NCI-H2081 (cell line): ENCODE results near the gene ALCAM.

ENCODE experiments used
- DNase-seq, 2 experiments: peaks; one replicate each; lab custom pipeline; 2025; lab: John Stamatoyannopoulos, UW

The ALCAM gene

GRCh38 chr3:105527949-105528348 lies 161.2 kb downstream of the ALCAM start:
- DNase-seq = peak; percentile 87 to 96

DNA sequence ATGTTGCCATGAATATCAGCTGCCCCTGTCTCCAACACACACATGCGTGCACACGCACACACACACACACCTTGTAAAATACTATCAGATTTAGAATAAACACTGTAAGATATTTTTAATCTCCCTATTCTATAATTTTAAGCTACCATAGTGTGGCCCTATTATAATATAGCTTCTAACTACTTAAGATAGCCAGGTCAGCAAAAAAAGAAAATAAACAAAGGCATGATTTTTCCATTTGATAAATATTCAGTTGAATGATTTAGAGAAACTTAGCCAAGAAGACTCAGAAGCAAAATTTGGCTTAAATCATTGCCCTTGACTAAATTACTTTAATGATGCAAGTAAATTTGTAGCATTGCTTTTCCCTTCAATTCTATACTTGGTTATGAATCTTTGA lies 162.2 kb downstream of the ALCAM start:
- no peak for DNase-seq

- no peak for DNase-seq
These were observed 162.7 kb downstream of the ALCAM start for GRCh38 chr3:105529456-105529855.

- no peak for DNase-seq
These were observed 165.5 kb downstream of the ALCAM start for GRCh38 chr3:105532251-105532650.

GRCh38 chr3:105533960-105534359 lies 167.3 kb downstream of the ALCAM start:
- DNase-seq = no peak

DNA sequence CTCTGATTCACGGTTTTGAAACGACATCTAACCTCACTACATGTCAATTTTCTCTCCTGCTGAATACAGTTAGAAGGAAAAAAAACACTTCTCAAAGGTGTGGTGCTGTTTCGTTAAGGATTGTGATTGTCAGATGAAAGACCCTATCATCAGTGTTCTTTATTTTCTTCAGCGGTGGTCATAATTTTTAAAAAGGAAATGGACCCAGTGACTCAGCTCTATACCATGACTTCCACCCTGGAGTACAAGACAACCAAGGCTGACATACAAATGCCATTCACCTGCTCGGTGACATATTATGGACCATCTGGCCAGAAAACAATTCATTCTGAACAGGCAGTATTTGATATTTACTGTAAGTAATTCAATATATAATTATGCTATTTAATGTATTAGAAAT lies 167.8 kb downstream of the ALCAM start:
- no peak for DNase-seq

GRCh38 chr3:105537371-105538080 lies 170.8 kb downstream of the ALCAM start:
- no peak for DNase-seq

DNA sequence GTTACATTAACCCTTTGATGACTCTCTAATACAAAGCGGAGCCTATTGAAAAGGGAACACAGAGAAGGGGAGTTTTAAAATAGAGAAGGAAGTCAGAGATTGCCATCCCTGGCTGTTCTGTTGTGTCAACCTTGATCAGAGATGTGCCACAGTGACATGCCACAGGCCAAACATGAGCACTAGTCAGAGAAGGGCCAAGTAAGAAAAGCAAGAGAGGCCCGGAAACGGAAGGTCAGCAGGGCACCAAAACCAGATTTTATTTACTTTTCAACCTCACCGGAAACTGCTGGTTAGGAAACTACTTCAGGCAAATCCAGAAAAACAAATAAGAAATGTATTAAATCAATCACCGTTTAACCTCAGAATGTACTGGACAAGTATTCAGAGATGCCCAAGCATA lies 171.8 kb downstream of the ALCAM start:
- DNase-seq = no peak

DNA sequence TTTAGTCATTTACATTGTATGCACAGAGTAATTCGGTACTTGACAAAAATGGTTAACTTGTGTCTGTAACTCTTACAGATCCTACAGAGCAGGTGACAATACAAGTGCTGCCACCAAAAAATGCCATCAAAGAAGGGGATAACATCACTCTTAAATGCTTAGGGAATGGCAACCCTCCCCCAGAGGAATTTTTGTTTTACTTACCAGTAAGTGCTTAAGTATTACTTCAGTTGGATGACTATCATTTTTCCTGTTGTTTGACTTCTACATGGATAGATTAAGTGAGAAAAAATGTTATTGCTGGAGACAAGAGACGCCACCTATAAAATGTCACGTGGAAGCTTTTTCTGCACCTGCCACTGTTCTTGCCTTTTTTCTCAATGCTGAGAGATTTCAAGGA lies 173.2 kb downstream of the ALCAM start:
- no peak for DNase-seq

DNA sequence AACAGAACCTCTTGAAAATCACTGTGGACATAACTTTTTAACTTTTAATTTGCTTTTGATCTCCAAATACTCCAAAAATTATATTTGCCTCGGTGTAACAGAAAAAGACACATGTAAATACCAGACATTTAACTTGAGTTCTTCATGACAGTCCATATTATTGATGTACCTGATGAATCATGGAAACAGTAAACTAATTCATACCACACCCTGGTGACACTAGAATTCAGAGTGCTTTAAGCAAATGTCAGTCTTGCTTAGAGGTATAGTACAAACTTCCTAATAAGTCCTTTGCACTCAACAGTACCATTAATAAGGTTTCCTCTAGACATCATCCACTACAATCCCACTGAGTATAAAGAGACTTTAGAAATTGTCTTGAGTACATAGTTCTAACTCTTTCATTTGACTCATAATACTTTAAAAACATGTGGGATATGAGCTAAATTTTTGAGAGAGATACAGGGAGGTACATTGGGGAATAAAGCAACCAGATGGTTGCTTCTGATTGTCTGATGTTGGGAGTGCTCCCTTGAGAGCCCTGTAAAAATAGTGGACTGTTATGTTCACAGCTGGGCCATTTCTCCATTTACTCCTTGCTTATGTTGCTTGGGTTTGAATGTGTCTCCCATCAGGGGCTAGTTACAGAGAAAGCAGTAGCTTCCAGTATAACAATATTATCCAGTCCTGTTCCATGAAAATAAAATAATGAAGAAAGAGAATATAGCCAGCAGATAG lies 175.7 kb downstream of the ALCAM start:
- DNase-seq = no peak

GRCh38 chr3:105545051-105545450 lies 178.3 kb downstream of the ALCAM start:
- no peak for DNase-seq

DNA sequence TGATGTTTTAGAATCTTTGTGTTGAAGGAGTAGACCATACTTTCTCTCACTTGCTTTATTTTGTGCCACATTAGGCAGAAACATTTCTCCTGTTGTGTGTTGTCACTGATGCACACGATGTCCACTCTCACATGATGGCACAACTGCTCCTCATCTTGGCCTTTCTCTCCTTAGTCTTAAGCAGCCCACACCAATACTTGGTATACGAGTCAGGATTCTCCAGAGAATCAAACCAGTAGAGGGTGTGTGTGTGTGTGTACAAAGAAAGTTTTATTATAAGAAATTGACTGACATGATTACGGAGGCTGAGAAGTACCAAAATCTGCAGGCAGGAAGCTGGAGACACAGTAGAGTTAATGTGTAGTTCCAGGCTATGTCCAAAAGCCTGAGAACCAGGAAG lies 187.1 kb downstream of the ALCAM start:
- no peak for DNase-seq

GRCh38 chr3:105555206-105555605 lies 188.5 kb downstream of the ALCAM start:
- no peak for DNase-seq

- DNase-seq = no peak
These were observed 193.1 kb downstream of the ALCAM start for GRCh38 chr3:105559856-105560255.

GRCh38 chr3:105561876-105562275 lies 195.2 kb downstream of the ALCAM start:
- DNase-seq = no peak

DNA sequence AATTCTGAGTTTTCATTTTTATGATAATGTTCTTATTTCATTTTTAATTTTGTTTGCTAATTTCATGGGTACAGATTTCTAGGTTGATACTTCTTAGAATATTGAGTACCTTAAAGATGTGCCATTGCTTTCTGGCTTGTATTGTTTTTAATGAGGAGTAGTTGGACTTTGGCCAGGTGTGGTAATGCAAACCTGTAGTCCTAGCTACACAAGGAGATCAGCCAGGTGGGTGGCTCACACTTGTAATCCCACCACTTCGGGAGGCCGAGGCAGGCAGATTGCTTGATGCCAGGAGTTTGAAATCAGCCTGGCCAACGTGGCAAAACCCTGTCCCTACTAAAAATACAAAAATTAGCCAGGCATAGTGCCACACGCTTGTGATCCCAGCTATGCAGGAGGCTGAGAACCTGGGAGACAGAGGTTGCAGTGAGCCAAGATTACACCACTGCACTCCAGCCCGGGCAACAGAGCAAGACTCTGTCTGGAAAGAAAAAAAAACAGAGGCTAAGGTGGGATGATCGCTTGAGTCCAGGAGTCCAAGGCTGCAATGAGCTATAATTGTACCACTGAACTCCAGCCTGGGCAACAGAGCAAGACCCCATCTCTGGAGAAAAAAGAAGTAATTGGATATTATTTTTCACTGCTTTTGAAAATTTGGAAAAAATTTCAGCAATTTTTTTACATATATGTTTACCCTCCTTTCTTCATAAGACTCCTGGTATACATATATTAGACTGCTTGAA lies 198.0 kb downstream of the ALCAM start:
- DNase-seq = no peak

GRCh38 chr3:105571005-105571404 lies 204.3 kb downstream of the ALCAM start:
- DNase-seq = no peak

DNA sequence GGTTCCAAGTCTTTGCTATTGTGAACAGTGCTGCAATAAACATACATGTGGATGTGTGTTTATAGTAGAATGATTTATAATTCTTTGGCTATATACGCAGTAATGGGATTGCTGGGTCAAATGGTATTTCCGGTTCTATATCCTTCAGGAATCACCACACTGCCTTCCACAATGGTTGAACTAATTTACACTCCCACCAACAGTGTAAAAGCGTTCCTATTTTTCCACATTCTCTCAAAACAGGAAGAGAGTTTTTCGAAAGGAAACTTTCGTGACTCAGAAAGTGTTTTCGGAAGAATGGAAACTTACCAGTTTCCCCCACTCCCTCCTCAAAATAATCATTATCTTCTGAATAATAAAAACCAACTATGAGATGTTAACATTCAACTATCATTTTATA lies 205.8 kb downstream of the ALCAM start:
- no peak for DNase-seq

- no peak for DNase-seq
These were observed 212.7 kb downstream of the ALCAM start for GRCh38 chr3:105579439-105579838.

GRCh38 chr3:105580296-105580965 lies 213.7 kb downstream of the ALCAM start:
- peak; percentile 33 to 76 for DNase-seq

- DNase-seq = no peak
These were observed 215.3 kb downstream of the ALCAM start for GRCh38 chr3:105582015-105582414.

GRCh38 chr3:105584003-105584790 lies 217.5 kb downstream of the ALCAM start:
- DNase-seq = no peak
